H1 (cell line): ENCODE results near the gene L2HGDH. TPM values are rescaled to one million over a fixed set of nuclear protein-coding genes. Genes with fewer than 3 reads are reported as not detected.

Source experiments
- microRNA-seq, 2 experiments: library from miRNA; unstranded; fragments of <30 nt; microRNA quantifications; one replicate each; pipeline versions ENCODE4 to v1.2.0, GENCODE V29; 2016 to 2020; ENCODE audit warnings: borderline microRNAs expressed in 2 of 2, borderline number of aligned reads in 2 of 2, borderline replicate concordance in 1 of 2
- polyA plus RNA-seq, 7 experiments: library from polyadenylated mRNA; depleted of rRNA in 3 of 7; stranded (reverse) in 5 of 7; unstranded in 2 of 7; fragments of >200 nt in 5 of 7; fragments of 200-250 nt in 2 of 7; gene quantifications; 1 replicate in 5 of 7; 2 replicates in 1 of 7; 4 replicates in 1 of 7; pipeline versions ENCODE4 v1.2.1 to v1.2.3, GENCODE V29; 2011 to 2013; ENCODE audit warnings: missing spikeins in 2 of 7, mixed read lengths in 2 of 7
- small RNA-seq: library from polyadenylated mRNA; stranded (forward); fragments of <200 nt; extraction: miRNeasy Mini kit (QIAGEN cat#:217004); gene quantifications from one replicate; pipeline ENCODE3, GENCODE V24; 2013; ENCODE audit not compliant: insufficient read depth
- total RNA-seq: library from RNA; stranded (reverse); fragmentation: NEBNext Ultra II Directional; extraction: Animal tissue kit (Norgen Biotek cat#: 25700); gene quantifications from 2 replicates; pipeline ENCODE4 v1.2.1, GENCODE V29; 2021

L2HGDH gene
- total and polyA plus RNA-seq, 2 of the 8 experiments (the other 6 are each of a cell fraction or from before 2014, with no cell fraction given) = 12.2 to 28.6 TPM

Small RNAs within 50 kb of the gene (microRNA-seq; reads per million reads assigned to microRNA genes)
- gene MIR4504 = 0.20 to 0.23 reads per million in 2 experiments

Small RNAs within 50 kb of the gene (small RNA-seq; reads per million reads assigned to genes)
- gene MIR4504 = 0.69 reads per million

Other genes starting within 250 kb of the L2HGDH start
- 7.1 and 8.9 TPM in 2 replicates for gene VCPKMT, start 195.7 kb downstream of the L2HGDH start, total RNA-seq
- gene VCPKMT, start 195.7 kb downstream of the L2HGDH start, polyA plus RNA-seq (2011; rRNA removed) = 3.8 and 4.8 TPM in 2 replicates
- 10.3 and 12.7 TPM in 2 replicates for gene SOS2, start 80.7 kb downstream of the L2HGDH start, total RNA-seq
- 1.6 and 2.8 TPM in 2 replicates for gene SOS2, start 80.7 kb downstream of the L2HGDH start, polyA plus RNA-seq (2011; rRNA removed)
- 19.7 and 20.3 TPM in 2 replicates for gene DMAC2L, start 95 bp upstream of the L2HGDH start, total RNA-seq
- 22.5 and 28.9 TPM in 2 replicates for gene DMAC2L, start 95 bp upstream of the L2HGDH start, polyA plus RNA-seq (2011; rRNA removed)
- 1.6 and 2.2 TPM in 2 replicates for gene CDKL1, start 84.7 kb upstream of the L2HGDH start, total RNA-seq
- 0.50 and 1.2 TPM in 2 replicates for gene CDKL1, start 84.7 kb upstream of the L2HGDH start, polyA plus RNA-seq (2011; rRNA removed)
- gene MAP4K5, start 220.3 kb upstream of the L2HGDH start, total RNA-seq = 34.5 and 35.3 TPM in 2 replicates
- 7.6 and 9.2 TPM in 2 replicates for gene MAP4K5, start 220.3 kb upstream of the L2HGDH start, polyA plus RNA-seq (2011; rRNA removed)
- gene ATL1, start 247.9 kb upstream of the L2HGDH start, total RNA-seq = 4.2 and 5.9 TPM in 2 replicates
- gene ATL1, start 247.9 kb upstream of the L2HGDH start, polyA plus RNA-seq (2011; rRNA removed) = 2.1 and 4.0 TPM in 2 replicates